ENCODE data around the gene KCNK16. TPM values are rescaled to one million over a fixed set of nuclear protein-coding genes. Genes with fewer than 3 reads are reported as not detected.

The KCNK16 gene
- total and polyA plus RNA-seq, 10 of the 15 experiments (the other 5 are each of a cell fraction or from before 2014, with no cell fraction given) = not detected

GRCh38 chr6:39369987-39370386 lies 47.5 kb upstream of the KCNK16 start:
- H3K79me2 ChIP-seq (ENCODE audit: control insufficient read depth, insufficient read depth, low read length) = no peaks in the 10 kb centered on the region
- H3K4me2 ChIP-seq (ENCODE audit: control insufficient read depth, insufficient read depth) = no peak overlapping the region
- DNase-seq (ENCODE audit: low read depth, low spot score) (no peak), ATAC-seq (no peak), FAIRE-seq (no peak)
- H3K27ac ChIP-seq (ENCODE audit: control insufficient read depth, insufficient read depth) = no peak overlapping the region
- ChIA-PET SMC1A (ENCODE audit: uncharacterized antibody, unreplicated experiment) (interaction anchor here (0.9 to 1.1 kb wide), 3 partner anchors 12 to 524 kb away, joined by 3 to 4 read pairs (median 3); no protein-coding TSS in a partner anchor), POLR2A (no interaction called here), CTCF (interaction anchor here (1.2 to 1.5 kb wide), 2 partner anchors 496 to 537 kb away, joined by 3 to 5 read pairs; no protein-coding TSS in a partner anchor), RAD21 (ENCODE audit: unreplicated experiment) (interaction anchor here (1.0 kb wide), 1 partner anchor 8 kb away, joined by 5 read pairs; no protein-coding TSS in a partner anchor)
- no TSS peak for BruUV-seq (replicated peaks)
- no peaks in the 10 kb centered on the region for H3K9me3 ChIP-seq (replicated peaks; ENCODE audit: control insufficient read depth, insufficient read depth, low read length)
- no peaks in the 10 kb centered on the region for H4K20me1 ChIP-seq (ENCODE audit: control insufficient read depth, insufficient read depth)
- intact Hi-C loops (cut with micrococcal nuclease; ENCODE audit: unreplicated experiment) = no loop called here
- H3K27me3 ChIP-seq (replicated peaks in 1 of 2; ENCODE audit: control insufficient read depth in 2 of 2, insufficient read depth in 2 of 2, low read length in 1 of 2) = no peaks in the 10 kb centered on the region
- no peaks in the 10 kb centered on the region for H3K36me3 ChIP-seq (ENCODE audit: control insufficient read depth in 2 of 2, insufficient read depth in 2 of 2, low read length in 1 of 2)
- no peaks in the 10 kb centered on the region for H3K4me1 ChIP-seq (ENCODE audit: control insufficient read depth, insufficient read depth, low read length)
- H3K9ac ChIP-seq (ENCODE audit: control insufficient read depth, insufficient read depth, low read length) = no peak overlapping the region
- H2AFZ ChIP-seq (ENCODE audit: control insufficient read depth, low read depth, low read length) = no peak overlapping the region
- H3K4me3 ChIP-seq = no peak overlapping the region
- 0% methylated on average over 1 of the region's 1 CpG for WGBS (ENCODE audit: insufficient coverage, insufficient replicate concordance, low lambda C conversion rate, missing lambda C conversion rate)
- in situ Hi-C loops (cut with MboI) = no loop called here
- TF ChIP-seq MYC (IDR thresholded peaks at IDR 0.05; ENCODE audit: insufficient read depth, insufficient read length, insufficient replicate concordance, low read length, severe bottlenecking) (no peak), TCF3 (IDR thresholded peaks at IDR 0.05; ENCODE audit: borderline replicate concordance, insufficient read depth, low read depth, low read length) (no peak), RELB (IDR thresholded peaks at IDR 0.05; ENCODE audit: low read depth) (no peak), NRF1 (conservative IDR thresholded peaks at IDR 0.05; ENCODE audit: low read depth, low read length) (no peak), NFYA (IDR thresholded peaks at IDR 0.05; ENCODE audit: borderline replicate concordance, low read depth, low read length) (no peak), CUX1 (IDR thresholded peaks at IDR 0.05; ENCODE audit: insufficient replicate concordance, low read depth, low read length) (no peak), WRNIP1 (IDR thresholded peaks at IDR 0.05; ENCODE audit: borderline replicate concordance, low read depth, low read length) (no peak), KAT2A (conservative IDR thresholded peaks at IDR 0.05; ENCODE audit: control insufficient read depth, low read depth, low read length) (no peak), TBL1XR1 (IDR thresholded peaks at IDR 0.05; ENCODE audit: low read depth, low read length) (no peak), NR2F1 (conservative IDR thresholded peaks at IDR 0.05) (no peak), ZZZ3 (IDR thresholded peaks at IDR 0.05; ENCODE audit: control insufficient read depth, insufficient read length, low read depth) (no peak), ZBED1 (IDR thresholded peaks at IDR 0.05; ENCODE audit: borderline replicate concordance) (no peak), MXI1 (IDR thresholded peaks at IDR 0.05; ENCODE audit: low read depth, low read length) (no peak), SP1 (IDR thresholded peaks at IDR 0.05; ENCODE audit: low read depth, low read length) (no peak), DPF2 (IDR thresholded peaks at IDR 0.05) (no peak), RCOR1 (conservative IDR thresholded peaks at IDR 0.05; ENCODE audit: low read depth, low read length) (no peak)
- TF ChIP-seq, protein P1, sequence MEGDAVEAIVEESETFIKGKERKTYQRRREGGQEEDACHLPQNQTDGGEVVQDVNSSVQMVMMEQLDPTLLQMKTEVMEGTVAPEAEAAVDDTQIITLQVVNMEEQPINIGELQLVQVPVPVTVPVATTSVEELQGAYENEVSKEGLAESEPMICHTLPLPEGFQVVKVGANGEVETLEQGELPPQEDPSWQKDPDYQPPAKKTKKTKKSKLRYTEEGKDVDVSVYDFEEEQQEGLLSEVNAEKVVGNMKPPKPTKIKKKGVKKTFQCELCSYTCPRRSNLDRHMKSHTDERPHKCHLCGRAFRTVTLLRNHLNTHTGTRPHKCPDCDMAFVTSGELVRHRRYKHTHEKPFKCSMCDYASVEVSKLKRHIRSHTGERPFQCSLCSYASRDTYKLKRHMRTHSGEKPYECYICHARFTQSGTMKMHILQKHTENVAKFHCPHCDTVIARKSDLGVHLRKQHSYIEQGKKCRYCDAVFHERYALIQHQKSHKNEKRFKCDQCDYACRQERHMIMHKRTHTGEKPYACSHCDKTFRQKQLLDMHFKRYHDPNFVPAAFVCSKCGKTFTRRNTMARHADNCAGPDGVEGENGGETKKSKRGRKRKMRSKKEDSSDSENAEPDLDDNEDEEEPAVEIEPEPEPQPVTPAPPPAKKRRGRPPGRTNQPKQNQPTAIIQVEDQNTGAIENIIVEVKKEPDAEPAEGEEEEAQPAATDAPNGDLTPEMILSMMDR (IDR thresholded peaks at IDR 0.05 in 2 of 3, conservative IDR thresholded peaks at IDR 0.05 in 1 of 3; ENCODE audit: control insufficient read depth in 2 of 3, extremely low read depth in 1 of 3, insufficient read depth in 1 of 3, low read depth in 3 of 3, low read length in 3 of 3) = no peak

Measured in GM12878 (cell line).